ENCODE results near the gene DHX15.

GRCh38 chr4:24559889-24560288, 24.5 kb downstream of the DHX15 start:
- TF ChIP-seq POLR2A (IDR thresholded peaks at IDR 0.05) (no peak), CTCF (IDR thresholded peaks at IDR 0.05) (no peak)
